CD4-positive, alpha-beta memory T cell (primary cell): Measurements from ENCODE around the gene TPBG. TPM values are rescaled to one million over a fixed set of nuclear protein-coding genes. Genes with fewer than 3 reads are reported as not detected.

ENCODE experiments used
- CTCF ChIA-PET: fragments of 350-600 bp; sonication (Branson Sonifier 250); formaldehyde crosslinking; loops from one replicate; lab custom pipeline; 2021; ENCODE audit warnings: inconsistent platforms; ENCODE audit not compliant: partially characterized antibody; lab: Charles Lee
- POLR2A ChIA-PET: fragments of 350-600 bp; sonication (Branson Sonifier 250); formaldehyde crosslinking; loops from one replicate; lab custom pipeline; 2021; ENCODE audit not compliant: partially characterized antibody; lab: Charles Lee
- DNase-seq, 5 donors: peaks; one replicate each; pipeline versions ENCODE4 v3.0.0 to v3.0.0-alpha.2; 2020 to 2022; ENCODE audit warnings: mixed read lengths in 1 of 5
- H3K27ac ChIP-seq: one replicate; pipeline ENCODE4 v1.7.0; 2013; ENCODE audit warnings: low read depth, low read length
- H3K27me3 ChIP-seq: 2 replicates; pipeline ENCODE4 v1.7.0; 2013; ENCODE audit warnings: mild to moderate bottlenecking, low read length, moderate library complexity; ENCODE audit not compliant: insufficient read depth
- H3K36me3 ChIP-seq: 2 replicates; pipeline ENCODE4 v1.7.0; 2013; ENCODE audit warnings: mild to moderate bottlenecking, low read length, moderate library complexity; ENCODE audit not compliant: insufficient read depth
- H3K4me1 ChIP-seq: 2 replicates; pipeline ENCODE4 v1.7.0; 2013; ENCODE audit warnings: mild to moderate bottlenecking, low read length, moderate library complexity; ENCODE audit not compliant: insufficient read depth
- H3K4me3 ChIP-seq, 2 donors: one replicate each; pipeline ENCODE4 v1.7.0; 2013; ENCODE audit warnings: low read length in 2 of 2, mild to moderate bottlenecking in 1 of 2
- H3K9me3 ChIP-seq, 2 donors: one replicate each; pipeline ENCODE4 v1.7.0; 2013; ENCODE audit warnings: low read length in 2 of 2, control low read depth in 1 of 2; ENCODE audit not compliant: control insufficient read depth in 1 of 2
- H3K27ac Mint-ChIP-seq, 7 donors: one replicate each; pipeline ENCODE4 v1.8.0; 2020 to 2021; ENCODE audit warnings: mixed read lengths in 7 of 7, mild to moderate bottlenecking in 6 of 7, inconsistent platforms in 3 of 7, moderate library complexity in 3 of 7
- H3K27me3 Mint-ChIP-seq, 2 donors: one replicate each; pipeline ENCODE4 v1.8.0; 2020 to 2021; ENCODE audit warnings: mixed read lengths in 2 of 2
- H3K36me3 Mint-ChIP-seq, 2 donors: one replicate each; pipeline ENCODE4 v1.8.0; 2020 to 2021; ENCODE audit warnings: mixed read lengths in 2 of 2, inconsistent platforms in 1 of 2, mild to moderate bottlenecking in 1 of 2
- H3K4me1 Mint-ChIP-seq, 4 donors: one replicate each; pipeline ENCODE4 v1.8.0; 2020 to 2021; ENCODE audit warnings: mixed read lengths in 4 of 4, mild to moderate bottlenecking in 1 of 4
- H3K4me3 Mint-ChIP-seq, 8 donors: one replicate each; pipeline ENCODE4 v1.8.0; 2020 to 2021; ENCODE audit warnings: mixed read lengths in 8 of 8, mild to moderate bottlenecking in 7 of 8, moderate library complexity in 6 of 8, inconsistent platforms in 3 of 8
- H3K9me3 Mint-ChIP-seq, 8 donors: one replicate each; pipeline ENCODE4 v1.8.0; 2020 to 2021; ENCODE audit warnings: mixed read lengths in 8 of 8, mild to moderate bottlenecking in 5 of 8, inconsistent platforms in 3 of 8, moderate library complexity in 1 of 8
- intact Hi-C: fragments of 100-400 bp; cut with micrococcal nuclease; formaldehyde crosslinking; loops from one replicate; pipeline ENCODE4 v1.15.1; 2023
- polyA plus RNA-seq, 2 donors: library from polyadenylated mRNA; unstranded; fragments of 300-500 nt; fragmentation: Illumina TruSeq; gene quantifications; one replicate each; pipeline ENCODE4 v1.2.3, GENCODE V29; 2021
- total RNA-seq, 2 experiments: library from RNA; stranded (reverse); gene quantifications; one replicate each; pipeline ENCODE4 v1.2.3, GENCODE V29; 2021

The TPBG gene
- total and polyA plus RNA-seq, 4 experiments from 2014 or later = 0.79 to 1.7 (median 1.3) TPM

DNA sequence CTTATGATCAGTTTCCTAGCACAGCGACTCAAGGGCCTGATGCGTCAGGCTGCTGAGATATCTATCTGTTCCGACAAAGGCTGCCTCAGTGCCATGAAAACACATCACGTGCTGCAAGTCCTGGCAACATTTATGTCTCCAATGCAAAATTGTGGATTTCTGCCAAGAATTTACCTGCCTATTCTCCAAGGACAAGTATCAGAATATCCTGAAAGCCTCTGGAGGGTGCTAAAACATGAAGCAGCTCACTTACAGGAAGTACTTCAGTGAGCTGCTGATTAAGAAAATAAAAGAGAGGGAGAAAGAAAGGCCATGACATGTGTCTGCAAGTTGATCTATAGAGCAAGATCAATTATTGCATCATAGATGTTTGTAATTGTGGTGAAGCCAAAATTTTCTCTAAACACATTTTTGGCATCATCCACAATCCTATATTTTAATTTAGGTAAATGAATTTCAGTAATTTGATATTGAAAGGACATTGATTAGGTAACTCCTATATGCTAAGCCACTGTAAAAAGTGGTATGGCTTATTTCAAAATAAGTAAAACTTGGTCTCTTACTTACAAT, 25.8 kb upstream of the TPBG start:
- DNase-seq = no peak
- H3K27ac Mint-ChIP-seq = peak overlapping the region in 1 of 7 donors; percentile 20
- intact Hi-C loops = no loop called here
- no peak overlapping the region for H3K27ac ChIP-seq
- CTCF ChIA-PET = no interaction called here
- H3K4me3 Mint-ChIP-seq = no peak overlapping the region
- H3K4me1 ChIP-seq = no peaks in the 10 kb centered on the region
- no peak overlapping the region for H3K4me3 ChIP-seq
- no peaks in the 10 kb centered on the region for H3K36me3 ChIP-seq
- peaks cover 0 to 4% of the 10 kb centered on the region in 2 donors for H3K9me3 ChIP-seq
- peaks cover 0 to 3% of the 10 kb centered on the region in 2 donors for H3K36me3 Mint-ChIP-seq
- peaks cover 2 to 5% of the 10 kb centered on the region in 2 donors for H3K27me3 Mint-ChIP-seq
- peaks cover 0 to 4% (median 0%) of the 10 kb centered on the region in 4 donors for H3K4me1 Mint-ChIP-seq
- POLR2A ChIA-PET = no interaction called here
- no peaks in the 10 kb centered on the region for H3K27me3 ChIP-seq
- H3K9me3 Mint-ChIP-seq = peaks cover 0 to 17% (median 11%) of the 10 kb centered on the region in 8 donors

DNA sequence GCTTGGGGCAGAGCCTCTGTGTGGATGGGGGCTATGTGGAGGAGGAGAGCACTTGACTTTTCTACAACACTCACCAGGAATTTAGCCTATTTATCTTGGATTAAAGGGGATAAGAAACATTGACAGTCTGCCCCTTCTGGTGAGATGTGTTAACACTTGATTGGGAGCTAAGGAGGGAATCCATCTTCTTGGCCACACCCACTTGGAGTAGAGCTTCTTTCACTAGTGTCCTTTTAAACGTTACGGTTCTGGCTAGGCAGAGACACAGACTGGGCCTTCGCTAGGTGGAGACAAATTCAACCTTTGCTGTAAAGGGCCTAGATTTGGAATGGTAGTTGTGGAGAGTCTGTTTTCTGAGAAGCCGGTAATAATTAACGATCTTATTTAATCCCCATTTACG, 15.5 kb upstream of the TPBG start:
- H3K27me3 ChIP-seq = no peaks in the 10 kb centered on the region
- no peak overlapping the region for H3K27ac ChIP-seq
- H3K4me3 ChIP-seq = no peak overlapping the region
- Mint-ChIP-seq H3K27ac (no peak overlapping the region), H3K27me3 (peaks cover 3 to 8% of the 10 kb centered on the region in 2 donors), H3K4me3 (no peak overlapping the region), H3K9me3 (peaks cover 0 to 16% (median 7%) of the 10 kb centered on the region in 8 donors), H3K4me1 (peaks cover 0 to 1% (median 0%) of the 10 kb centered on the region in 4 donors), H3K36me3 (no peaks in the 10 kb centered on the region)
- H3K36me3 ChIP-seq = no peaks in the 10 kb centered on the region
- no peak for DNase-seq
- no peaks in the 10 kb centered on the region for H3K9me3 ChIP-seq
- POLR2A ChIA-PET = no interaction called here
- H3K4me1 ChIP-seq = no peaks in the 10 kb centered on the region
- CTCF ChIA-PET = no interaction called here
- intact Hi-C loops = no loop called here

DNA sequence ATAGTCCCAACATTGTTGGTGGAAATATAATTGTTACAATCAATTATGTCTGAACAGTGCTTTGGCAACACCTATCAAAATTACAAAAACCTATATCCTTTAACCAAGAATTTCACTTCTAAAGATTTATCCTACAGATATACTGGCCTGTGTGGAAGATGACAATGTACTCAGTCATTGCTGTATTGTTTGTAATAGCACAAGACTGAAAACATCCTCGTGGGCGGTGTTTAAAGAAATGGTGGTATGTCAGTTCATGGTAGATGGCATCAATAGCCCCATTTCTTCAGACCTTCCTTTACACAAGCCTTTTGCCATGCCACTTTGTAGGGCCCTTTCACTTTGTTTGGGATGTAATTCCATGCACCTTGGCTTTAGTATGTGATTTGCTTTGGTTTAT, 9.8 kb upstream of the TPBG start:
- Histone ChIP-seq H3K9me3 (no peaks in the 10 kb centered on the region), H3K36me3 (no peaks in the 10 kb centered on the region), H3K27me3 (no peaks in the 10 kb centered on the region), H3K4me3 (no peak overlapping the region), H3K27ac (no peak overlapping the region), H3K4me1 (no peaks in the 10 kb centered on the region)
- POLR2A ChIA-PET = no interaction called here
- CTCF ChIA-PET = no interaction called here
- no peaks in the 10 kb centered on the region for H3K4me1 Mint-ChIP-seq
- H3K36me3 Mint-ChIP-seq = no peaks in the 10 kb centered on the region
- intact Hi-C loops = no loop called here
- no peaks in the 10 kb centered on the region for H3K9me3 Mint-ChIP-seq
- H3K27me3 Mint-ChIP-seq = peaks cover 3 to 5% of the 10 kb centered on the region in 2 donors
- DNase-seq = no peak
- no peak overlapping the region for H3K4me3 Mint-ChIP-seq
- H3K27ac Mint-ChIP-seq = no peak overlapping the region

DNA sequence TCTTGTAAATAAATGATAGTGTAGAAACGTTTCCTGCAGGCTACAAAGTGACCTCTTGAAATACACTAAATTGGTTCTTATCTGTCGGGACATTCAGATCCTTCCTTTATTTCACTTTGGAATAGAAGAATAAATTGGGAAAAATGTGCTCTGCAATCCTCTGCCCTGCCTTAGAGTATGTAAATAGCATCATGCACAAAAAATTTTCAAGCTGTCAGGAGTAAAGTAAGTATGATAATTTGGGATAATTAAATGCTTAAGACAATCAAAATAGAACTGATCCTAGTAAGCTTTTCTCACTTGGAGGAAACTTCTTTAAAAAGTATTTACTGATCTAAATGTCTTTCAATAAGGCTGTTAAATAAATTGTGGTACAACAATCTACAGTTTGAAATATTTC, 3.1 kb upstream of the TPBG start:
- H3K4me3 Mint-ChIP-seq = no peak overlapping the region
- POLR2A ChIA-PET = no interaction called here

DNA sequence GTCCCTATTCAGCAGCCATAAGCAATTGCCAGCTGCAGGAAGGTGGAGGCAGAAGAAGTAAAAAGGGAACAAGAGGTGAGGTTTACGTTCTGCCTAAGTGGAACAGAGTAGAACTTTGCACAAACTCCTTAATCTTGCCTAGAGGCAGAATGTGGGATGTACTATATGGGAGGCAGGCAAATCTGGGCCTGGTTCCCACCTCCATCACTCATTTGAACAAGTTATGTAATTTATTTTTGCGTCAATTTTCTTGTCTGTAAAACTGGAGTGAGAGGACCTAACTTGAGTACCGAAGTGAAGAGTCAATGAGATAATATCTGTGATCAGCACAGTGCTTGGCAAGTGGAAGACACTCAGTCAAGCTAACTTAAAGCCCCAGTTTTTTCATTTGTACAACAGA, 2.0 kb upstream of the TPBG start:
- Histone ChIP-seq H3K9me3 (no peaks in the 10 kb centered on the region), H3K36me3 (no peaks in the 10 kb centered on the region), H3K4me1 (peaks cover 11% of the 10 kb centered on the region), H3K4me3 (no peak overlapping the region), H3K27ac (no peak overlapping the region), H3K27me3 (peaks cover 14% of the 10 kb centered on the region)
- no peak for DNase-seq
- no peak overlapping the region for H3K27ac Mint-ChIP-seq
- H3K4me3 Mint-ChIP-seq = peak overlapping the region in 3 of 8 donors; percentile 9 to 50 (median 26)
- peaks cover 15 to 27% of the 10 kb centered on the region in 2 donors for H3K27me3 Mint-ChIP-seq
- CTCF ChIA-PET = no interaction called here
- H3K36me3 Mint-ChIP-seq = peaks cover 0 to 1% of the 10 kb centered on the region in 2 donors
- H3K9me3 Mint-ChIP-seq = peaks cover 0 to 3% (median 0%) of the 10 kb centered on the region in 8 donors
- POLR2A ChIA-PET = no interaction called here
- H3K4me1 Mint-ChIP-seq = peaks cover 7 to 31% (median 21%) of the 10 kb centered on the region in 4 donors
- intact Hi-C loops = loop anchor here (5.0 kb wide), 1 partner anchor 89 kb away; no protein-coding TSS in a partner anchor

More for the DNA sequence above, 3.1 kb upstream of the TPBG start:
- Mint-ChIP-seq H3K27me3 (peaks cover 6 to 18% of the 10 kb centered on the region in 2 donors), H3K27ac (no peak overlapping the region), H3K4me1 (peaks cover 7 to 23% (median 16%) of the 10 kb centered on the region in 4 donors), H3K9me3 (peaks cover 0 to 3% (median 0%) of the 10 kb centered on the region in 8 donors), H3K36me3 (peaks cover 0 to 1% of the 10 kb centered on the region in 2 donors)
- CTCF ChIA-PET = no interaction called here
- no peaks in the 10 kb centered on the region for H3K9me3 ChIP-seq
- H3K4me3 ChIP-seq = no peak overlapping the region
- H3K36me3 ChIP-seq = no peaks in the 10 kb centered on the region
- peaks cover 8% of the 10 kb centered on the region for H3K27me3 ChIP-seq
- H3K4me1 ChIP-seq = peaks cover 9% of the 10 kb centered on the region
- intact Hi-C loops = loop anchor here (5.0 kb wide), 1 partner anchor 88 kb away; no protein-coding TSS in a partner anchor
- DNase-seq = no peak
- H3K27ac ChIP-seq = no peak overlapping the region

DNA sequence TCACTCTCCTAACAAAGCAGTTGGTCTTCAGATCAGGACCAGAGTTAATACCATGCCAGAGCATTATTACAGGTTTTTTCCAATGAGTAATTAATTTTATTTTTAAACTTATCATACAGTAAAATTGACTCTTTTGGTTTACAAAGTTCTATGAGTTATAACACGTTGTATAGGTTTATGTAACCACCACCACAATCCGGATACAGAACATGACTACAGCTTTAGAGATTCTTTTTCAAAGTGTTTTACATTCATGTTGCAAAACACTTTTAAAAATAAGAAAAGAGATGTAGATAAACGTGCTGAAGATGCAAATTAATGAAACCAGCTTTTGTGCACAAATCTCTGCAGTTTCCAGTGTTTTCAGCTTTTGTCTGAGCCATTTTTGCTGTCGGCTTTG, 1.5 kb upstream of the TPBG start:
- CTCF ChIA-PET = no interaction called here

DNA sequence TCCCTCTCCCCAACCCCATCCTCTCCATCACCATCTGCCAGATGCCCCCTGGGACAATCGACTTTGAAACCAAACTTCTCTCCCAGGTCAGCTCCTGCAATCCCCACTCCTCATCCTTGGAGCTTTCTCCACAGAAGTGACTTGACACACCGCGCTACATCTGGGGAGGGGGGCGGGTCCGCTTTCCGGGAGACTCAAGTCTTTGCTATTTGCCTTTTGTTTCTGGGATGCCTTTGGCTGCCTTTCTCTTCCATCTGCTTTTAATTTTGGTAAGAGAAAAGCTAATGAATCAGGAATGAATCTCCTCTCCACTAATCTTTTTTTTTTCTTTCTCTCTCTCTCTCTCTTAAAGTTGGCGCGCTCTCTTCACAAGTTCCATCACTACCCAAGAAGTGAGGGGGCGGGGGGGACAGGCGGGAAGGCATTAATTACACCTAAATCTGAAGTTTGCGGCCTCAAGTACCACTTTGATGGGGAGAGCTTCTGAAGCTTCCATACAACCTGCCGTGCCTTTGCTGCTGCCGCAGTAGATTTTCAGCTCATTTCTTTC, 664 bp upstream of the TPBG start:
- Mint-ChIP-seq H3K36me3 (peaks cover 0 to 1% of the 10 kb centered on the region in 2 donors), H3K9me3 (peaks cover 0 to 3% (median 0%) of the 10 kb centered on the region in 8 donors), H3K27ac (peak overlapping the region in 2 of 7 donors; percentile 41 to 77), H3K4me1 (peaks cover 7 to 31% (median 21%) of the 10 kb centered on the region in 4 donors), H3K27me3 (peaks cover 15 to 27% of the 10 kb centered on the region in 2 donors), H3K4me3 (peak overlapping the region; percentile 85 to 91 (median 88))
- Histone ChIP-seq H3K36me3 (no peaks in the 10 kb centered on the region), H3K27me3 (peaks cover 14% of the 10 kb centered on the region), H3K27ac (no peak overlapping the region), H3K9me3 (no peaks in the 10 kb centered on the region), H3K4me1 (peaks cover 11% of the 10 kb centered on the region), H3K4me3 (peak overlapping the region in 1 of 2 donors; percentile 52)
- ChIA-PET CTCF (no interaction called here), POLR2A (no interaction called here)
- no peak for DNase-seq
- intact Hi-C loops = loop anchor here (5.0 kb wide), 1 partner anchor 91 kb away; no protein-coding TSS in a partner anchor

More for the DNA sequence above, 1.5 kb upstream of the TPBG start:
- no peak overlapping the region for H3K4me3 ChIP-seq
- Mint-ChIP-seq H3K4me1 (peaks cover 7 to 31% (median 21%) of the 10 kb centered on the region in 4 donors), H3K27ac (no peak overlapping the region), H3K36me3 (peaks cover 0 to 1% of the 10 kb centered on the region in 2 donors), H3K27me3 (peaks cover 15 to 27% of the 10 kb centered on the region in 2 donors), H3K4me3 (peak overlapping the region in 4 of 8 donors; percentile 70 to 91 (median 88)), H3K9me3 (peaks cover 0 to 3% (median 0%) of the 10 kb centered on the region in 8 donors)
- POLR2A ChIA-PET = no interaction called here
- intact Hi-C loops = loop anchor here (5.0 kb wide), 1 partner anchor 90 kb away; no protein-coding TSS in a partner anchor
- H3K9me3 ChIP-seq = no peaks in the 10 kb centered on the region
- no peaks in the 10 kb centered on the region for H3K36me3 ChIP-seq
- no peak overlapping the region for H3K27ac ChIP-seq
- DNase-seq = no peak
- H3K27me3 ChIP-seq = peaks cover 14% of the 10 kb centered on the region
- peaks cover 11% of the 10 kb centered on the region for H3K4me1 ChIP-seq
